ENCODE results near the gene ADAMTS14. TPM values are rescaled to one million over a fixed set of nuclear protein-coding genes. Genes with fewer than 3 reads are reported as not detected.

The ADAMTS14 gene
- total RNA-seq, 1 experiment from 2014 or later = 1.6 TPM

GRCh38 chr10:70698211-70698610 lies 25.9 kb downstream of the ADAMTS14 start:
- Histone ChIP-seq H3K36me3 (no peaks in the 10 kb centered on the region), H3K9me3 (no peaks in the 10 kb centered on the region), H3K27me3 (no peaks in the 10 kb centered on the region), H3K4me3 (no peak overlapping the region)
- no peak for DNase-seq

GRCh38 chr10:70699063-70699658 lies 26.9 kb downstream of the ADAMTS14 start:
- Histone ChIP-seq H3K4me3 (no peak overlapping the region), H3K9me3 (no peaks in the 10 kb centered on the region), H3K36me3 (no peaks in the 10 kb centered on the region), H3K27me3 (no peaks in the 10 kb centered on the region)
- DNase-seq = no peak

GRCh38 chr10:70699659-70700174 lies 27.4 kb downstream of the ADAMTS14 start:
- Histone ChIP-seq H3K4me3 (no peak overlapping the region), H3K36me3 (no peaks in the 10 kb centered on the region; the same call in 1 of the 2 replicates)
- DNase-seq = no peak

GRCh38 chr10:70702190-70702763 lies 30.0 kb downstream of the ADAMTS14 start:
- no peaks in the 10 kb centered on the region for H3K9me3 ChIP-seq
- H3K4me3 ChIP-seq = no peak overlapping the region
- H3K27me3 ChIP-seq = no peaks in the 10 kb centered on the region
- DNase-seq = no peak
- no peaks in the 10 kb centered on the region; the same call in 1 of the 2 replicates for H3K36me3 ChIP-seq

More at GRCh38 chr10:70699659-70700174, 27.4 kb downstream of the ADAMTS14 start:
- Histone ChIP-seq H3K27me3 (no peaks in the 10 kb centered on the region), H3K9me3 (no peaks in the 10 kb centered on the region)

- no peaks in the 10 kb centered on the region for H3K9me3 ChIP-seq
- no peak for DNase-seq
Measured at GRCh38 chr10:70704211-70704610, 31.9 kb downstream of the ADAMTS14 start.

GRCh38 chr10:70705121-70705861 lies 33.0 kb downstream of the ADAMTS14 start:
- H3K4me3 ChIP-seq = no peak overlapping the region
- DNase-seq = no peak
- no peaks in the 10 kb centered on the region for H3K9me3 ChIP-seq
- H3K36me3 ChIP-seq = no peaks in the 10 kb centered on the region; the same call in 1 of the 2 replicates
- no peaks in the 10 kb centered on the region for H3K27me3 ChIP-seq

More at GRCh38 chr10:70704211-70704610, 31.9 kb downstream of the ADAMTS14 start:
- H3K36me3 ChIP-seq = no peaks in the 10 kb centered on the region; the same call in 1 of the 2 replicates
- H3K4me3 ChIP-seq = no peak overlapping the region
- no peaks in the 10 kb centered on the region for H3K27me3 ChIP-seq

GRCh38 chr10:70711177-70711576 lies 38.9 kb downstream of the ADAMTS14 start:
- no peaks in the 10 kb centered on the region for H3K9me3 ChIP-seq
- H3K4me3 ChIP-seq = no peak overlapping the region
- no peaks in the 10 kb centered on the region for H3K36me3 ChIP-seq
- no peak for DNase-seq
- no peaks in the 10 kb centered on the region for H3K27me3 ChIP-seq

GRCh38 chr10:70711911-70712310 lies 39.6 kb downstream of the ADAMTS14 start:
- no peaks in the 10 kb centered on the region for H3K9me3 ChIP-seq

GRCh38 chr10:70714245-70714644 lies 41.9 kb downstream of the ADAMTS14 start:
- no peaks in the 10 kb centered on the region for H3K27me3 ChIP-seq
- no peak for DNase-seq
- no peaks in the 10 kb centered on the region for H3K9me3 ChIP-seq
- no peak overlapping the region for H3K4me3 ChIP-seq
- H3K36me3 ChIP-seq = no peaks in the 10 kb centered on the region

More at GRCh38 chr10:70711911-70712310, 39.6 kb downstream of the ADAMTS14 start:
- no peak for DNase-seq
- H3K4me3 ChIP-seq = no peak overlapping the region
- no peaks in the 10 kb centered on the region for H3K36me3 ChIP-seq
- no peaks in the 10 kb centered on the region for H3K27me3 ChIP-seq

GRCh38 chr10:70714951-70715350 lies 42.6 kb downstream of the ADAMTS14 start:
- Histone ChIP-seq H3K4me3 (no peak overlapping the region), H3K27me3 (no peaks in the 10 kb centered on the region), H3K36me3 (no peaks in the 10 kb centered on the region), H3K9me3 (no peaks in the 10 kb centered on the region)
- DNase-seq = no peak

GRCh38 chr10:70715853-70716795 lies 43.8 kb downstream of the ADAMTS14 start:
- no peak overlapping the region for H3K4me3 ChIP-seq
- H3K9me3 ChIP-seq = no peaks in the 10 kb centered on the region
- H3K36me3 ChIP-seq = no peaks in the 10 kb centered on the region
- H3K27me3 ChIP-seq = no peaks in the 10 kb centered on the region
- DNase-seq = peak; percentile 75

- no peaks in the 10 kb centered on the region for H3K27me3 ChIP-seq
- DNase-seq = peak; percentile 65
- no peaks in the 10 kb centered on the region for H3K9me3 ChIP-seq
- H3K36me3 ChIP-seq = no peaks in the 10 kb centered on the region; the same call in 1 of the 2 replicates
- no peak overlapping the region for H3K4me3 ChIP-seq
Measured at GRCh38 chr10:70722820-70723424, 50.6 kb downstream of the ADAMTS14 start.

GRCh38 chr10:70723771-70724170 lies 51.5 kb downstream of the ADAMTS14 start:
- H3K4me3 ChIP-seq = no peak overlapping the region
- H3K9me3 ChIP-seq = no peaks in the 10 kb centered on the region
- H3K27me3 ChIP-seq = no peaks in the 10 kb centered on the region
- no peak for DNase-seq
- no peaks in the 10 kb centered on the region; the same call in 1 of the 2 replicates for H3K36me3 ChIP-seq

GRCh38 chr10:70726909-70727495 lies 54.7 kb downstream of the ADAMTS14 start:
- Histone ChIP-seq H3K4me3 (no peak overlapping the region), H3K27me3 (no peaks in the 10 kb centered on the region), H3K36me3 (no peaks in the 10 kb centered on the region; the same call in 1 of the 2 replicates), H3K9me3 (no peaks in the 10 kb centered on the region)
- peak; percentile 12 for DNase-seq

- no peak overlapping the region for H3K4me3 ChIP-seq
- no peaks in the 10 kb centered on the region for H3K9me3 ChIP-seq
- no peaks in the 10 kb centered on the region for H3K27me3 ChIP-seq
- peak; percentile 19 for DNase-seq
- no peaks in the 10 kb centered on the region; the same call in 1 of the 2 replicates for H3K36me3 ChIP-seq
Measured at GRCh38 chr10:70728328-70728727, 56.0 kb downstream of the ADAMTS14 start.
